H1 (cell line): ENCODE results near the gene C16orf89. TPM values are rescaled to one million over a fixed set of nuclear protein-coding genes. Genes with fewer than 3 reads are reported as not detected.

Experiments
- CTCF ChIA-PET: fragments of 300-600 bp; sonication (Branson Sonifier 250); formaldehyde crosslinking; loops from one replicate; lab custom pipeline; 2021; ENCODE audit not compliant: partially characterized antibody; lab: Charles Lee
- POLR2A ChIA-PET: fragments of 300-600 bp; sonication (Branson Sonifier 250); formaldehyde crosslinking; loops from one replicate; lab custom pipeline; 2021; ENCODE audit warnings: inconsistent platforms; ENCODE audit not compliant: partially characterized antibody; lab: Charles Lee
- DNase-seq, 2 experiments: peaks; one replicate each; pipeline versions ENCODE4 v3.0.0 to v3.0.0-alpha.2; 2010 to 2022; ENCODE audit warnings: low spot score in 2 of 2, low read depth in 1 of 2, mixed read lengths in 1 of 2
- FAIRE-seq: peaks from 2 replicates; lab custom pipeline; 2011; peaks lifted over from hg19 to GRCh38; lab: Jason Lieb, UNC
- H2AFZ ChIP-seq: 2 replicates; pipeline ENCODE4 v1.8.1; 2012; ENCODE audit warnings: low read length, inconsistent platforms
- H2AK5ac ChIP-seq: 2 replicates; pipeline ENCODE4 v1.6.1; 2013; ENCODE audit warnings: low read depth, low read length
- H2BK120ac ChIP-seq: replicated peaks from 2 replicates; pipeline ENCODE3; 2013; ENCODE audit warnings: low read depth, low read length, inconsistent platforms
- H2BK12ac ChIP-seq: 2 replicates; pipeline ENCODE4 v1.6.1; 2013; ENCODE audit warnings: low read depth, low read length
- H2BK15ac ChIP-seq: 2 replicates; pipeline ENCODE4 v1.6.1; 2013; ENCODE audit warnings: low read length
- H2BK20ac ChIP-seq: 2 replicates; pipeline ENCODE4 v1.6.1; 2013; ENCODE audit warnings: low read length
- H2BK5ac ChIP-seq: 2 replicates; pipeline ENCODE4 v1.6.1; 2013; ENCODE audit warnings: low read depth, low read length
- H3K14ac ChIP-seq: 2 replicates; pipeline ENCODE4 v1.6.1; 2013; ENCODE audit warnings: inconsistent platforms; ENCODE audit not compliant: insufficient read length
- H3K18ac ChIP-seq: 2 replicates; pipeline ENCODE4 v1.6.1; 2013; ENCODE audit warnings: low read length; ENCODE audit errors: extremely low read depth
- H3K23ac ChIP-seq: 2 replicates; pipeline ENCODE4 v1.6.1; 2013; ENCODE audit warnings: inconsistent platforms; ENCODE audit not compliant: insufficient read length
- H3K23me2 ChIP-seq: 2 replicates; pipeline ENCODE4 v1.6.1; 2013; ENCODE audit warnings: low read depth, low read length
- H3K27ac ChIP-seq: 2 replicates; pipeline ENCODE4 v1.6.1; 2011; ENCODE audit warnings: low read depth, low read length, inconsistent platforms
- H3K27me3 ChIP-seq, 4 experiments: replicated peaks in 1 of 4; 1 replicate in 1 of 4; 2 replicates in 3 of 4; pipeline versions ENCODE4 v1.6.1 to v1.8.1; 2011 to 2013; ENCODE audit warnings: low read length in 3 of 4, mild to moderate bottlenecking in 3 of 4, inconsistent platforms in 2 of 4, mixed read lengths in 2 of 4, moderate library complexity in 1 of 4; ENCODE audit not compliant: control insufficient read depth in 3 of 4, insufficient read depth in 3 of 4; ENCODE audit errors: extremely low read depth in 1 of 4
- H3K36me3 ChIP-seq, 4 experiments: 2 replicates each; pipeline versions ENCODE4 v1.6.1 to v1.8.1; 2011 to 2013; ENCODE audit warnings: mild to moderate bottlenecking in 4 of 4, low read length in 3 of 4, moderate library complexity in 2 of 4, control low read depth in 1 of 4, inconsistent platforms in 1 of 4; ENCODE audit not compliant: insufficient read depth in 4 of 4, control insufficient read depth in 2 of 4
- H3K4ac ChIP-seq: replicated peaks from 2 replicates; pipeline ENCODE3; 2013; ENCODE audit warnings: low read length, low read depth, mixed read lengths, inconsistent platforms; ENCODE audit not compliant: insufficient read length
- H3K4me1 ChIP-seq, 4 experiments: replicated peaks in 1 of 4; 1 replicate in 1 of 4; 2 replicates in 3 of 4; pipeline versions ENCODE4 v1.6.1 to v1.8.1; 2011 to 2013; ENCODE audit warnings: low read length in 3 of 4, inconsistent platforms in 2 of 4, mixed read lengths in 1 of 4; ENCODE audit not compliant: insufficient read depth in 4 of 4, control insufficient read depth in 3 of 4
- H3K4me2 ChIP-seq, 2 experiments: 2 replicates each; pipeline versions ENCODE4 v1.6.1 to v1.8.1; 2011 to 2013; ENCODE audit warnings: low read depth in 2 of 2, low read length in 2 of 2, control low read depth in 1 of 2, inconsistent platforms in 1 of 2, mild to moderate bottlenecking in 1 of 2; ENCODE audit not compliant: insufficient read depth in 1 of 2
- H3K4me3 ChIP-seq, 4 experiments: fragments of 200-600, 300-600 bp in 1 of 4; sonication (generic), shearing (Covaris generic), sonication (Bioruptor Twin) in 1 of 4; 2 replicates each; pipeline versions ENCODE4 v1.5.1 to v1.8.1; 2011 to 2016; ENCODE audit warnings: low read length in 4 of 4, low read depth in 3 of 4, control low read depth in 2 of 4, inconsistent platforms in 2 of 4, mild to moderate bottlenecking in 2 of 4, mixed read lengths in 1 of 4, moderate library complexity in 1 of 4; ENCODE audit not compliant: insufficient read depth in 2 of 4; ENCODE audit errors: extremely low read depth in 1 of 4
- H3K56ac ChIP-seq: replicated peaks from 2 replicates; pipeline ENCODE3; 2013; ENCODE audit warnings: low read depth, mild to moderate bottlenecking, mixed read lengths, low read length, inconsistent platforms; ENCODE audit not compliant: insufficient read length
- H3K79me1 ChIP-seq: 2 replicates; pipeline ENCODE4 v1.6.1; 2013; ENCODE audit warnings: low read depth, low read length, control low read depth
- H3K79me2 ChIP-seq, 2 experiments: 2 replicates each; pipeline versions ENCODE4 v1.6.1 to v1.8.1; 2012 to 2013; ENCODE audit warnings: low read length in 2 of 2, mild to moderate bottlenecking in 2 of 2, inconsistent platforms in 1 of 2; ENCODE audit not compliant: insufficient read depth in 2 of 2, control insufficient read depth in 1 of 2
- H3K9ac ChIP-seq, 4 experiments: replicated peaks in 1 of 4; 1 replicate in 1 of 4; 2 replicates in 3 of 4; pipeline versions ENCODE4 v1.6.1 to v1.8.1; 2011 to 2013; ENCODE audit warnings: low read depth in 3 of 4, low read length in 3 of 4, control low read depth in 2 of 4, mild to moderate bottlenecking in 2 of 4, moderate library complexity in 2 of 4, inconsistent platforms in 1 of 4; ENCODE audit errors: extremely low read depth in 1 of 4
- H3K9me3 ChIP-seq, 2 experiments: 2 replicates each; pipeline versions ENCODE4 v1.6.1 to v1.8.1; 2012 to 2013; ENCODE audit warnings: mild to moderate bottlenecking in 2 of 2, moderate library complexity in 2 of 2, control low read depth in 1 of 2, inconsistent platforms in 1 of 2, low read depth in 1 of 2, low read length in 1 of 2, mixed read lengths in 1 of 2; ENCODE audit not compliant: insufficient read depth in 2 of 2
- H4K20me1 ChIP-seq, 2 experiments: replicated peaks in 1 of 2; 2 replicates each; pipeline versions ENCODE3 to v1.8.1; 2011 to 2013; ENCODE audit warnings: inconsistent platforms in 2 of 2, low read length in 2 of 2, mild to moderate bottlenecking in 1 of 2; ENCODE audit not compliant: insufficient read depth in 2 of 2, control insufficient read depth in 1 of 2
- H4K5ac ChIP-seq: 2 replicates; pipeline ENCODE4 v1.6.1; 2013; ENCODE audit warnings: low read length, low read depth, mixed read lengths, inconsistent platforms; ENCODE audit not compliant: insufficient read length
- H4K8ac ChIP-seq: 2 replicates; pipeline ENCODE4 v1.8.0; 2013; ENCODE audit warnings: mild to moderate bottlenecking, moderate library complexity, low read length, inconsistent platforms; ENCODE audit not compliant: insufficient read depth; ENCODE audit errors: extremely low read depth
- H4K91ac ChIP-seq: replicated peaks from 2 replicates; pipeline ENCODE3; 2013; ENCODE audit warnings: low read length, mixed read lengths, inconsistent platforms; ENCODE audit not compliant: insufficient read length
- BCL11A ChIP-seq, 2 experiments: IDR thresholded peaks; one replicate each; pipeline ENCODE4 v1.6.1; 2011; ENCODE audit warnings: low read depth in 2 of 2, low read length in 2 of 2, mild to moderate bottlenecking in 2 of 2
- CEBPB ChIP-seq: IDR thresholded peaks from 2 replicates; pipeline ENCODE4 v1.6.1; 2012; ENCODE audit warnings: low read depth, low read length
- CTBP2 ChIP-seq: IDR thresholded peaks from 2 replicates; pipeline ENCODE4 v1.7.0; 2011; ENCODE audit warnings: borderline replicate concordance, mild to moderate bottlenecking, moderate library complexity, mixed read lengths, low read length; ENCODE audit not compliant: insufficient read depth, insufficient read length
- EP300 ChIP-seq, 2 experiments: IDR thresholded peaks; 1 replicate in 1 of 2; 2 replicates in 1 of 2; pipeline ENCODE4 v1.6.1; 2011 to 2012; ENCODE audit warnings: low read depth in 2 of 2, low read length in 2 of 2, mild to moderate bottlenecking in 2 of 2, borderline replicate concordance in 1 of 2, inconsistent platforms in 1 of 2, moderate library complexity in 1 of 2
- FOSL1 ChIP-seq: IDR thresholded peaks from 2 replicates; pipeline ENCODE4 v1.6.1; 2011; ENCODE audit warnings: mild to moderate bottlenecking, low read depth, low read length, moderate library complexity; ENCODE audit not compliant: insufficient read depth
- GTF2F1 ChIP-seq: IDR thresholded peaks from 2 replicates; pipeline ENCODE4 v1.6.1; 2012; ENCODE audit warnings: low read depth, low read length, improper control_type of control experiment, borderline replicate concordance
- JUN ChIP-seq: IDR thresholded peaks from 2 replicates; pipeline ENCODE4 v1.6.1; 2011; ENCODE audit warnings: low read depth, mild to moderate bottlenecking, improper control_type of control experiment, low read length
- NANOG ChIP-seq: IDR thresholded peaks from 2 replicates; pipeline ENCODE4 v1.6.1; 2011; ENCODE audit warnings: low read length, low read depth, mild to moderate bottlenecking, inconsistent platforms; ENCODE audit not compliant: insufficient read depth, poor library complexity, severe bottlenecking
- POLR2AphosphoS5 ChIP-seq: IDR thresholded peaks from 2 replicates; pipeline ENCODE4 v1.6.1; 2011; ENCODE audit warnings: low read depth, low read length
- SAP30 ChIP-seq: fragments of 300-600 bp; sonication (generic); IDR thresholded peaks from 2 replicates; pipeline ENCODE4 v1.7.1; 2012; ENCODE audit warnings: low read length, moderate library complexity, mild to moderate bottlenecking, inconsistent platforms; ENCODE audit not compliant: insufficient read depth, insufficient replicate concordance
- SIX5 ChIP-seq: IDR thresholded peaks from 2 replicates; pipeline ENCODE4 v1.6.1; 2011; ENCODE audit warnings: mild to moderate bottlenecking, low read depth, low read length
- TAF1 ChIP-seq: IDR thresholded peaks from 2 replicates; pipeline ENCODE4 v1.6.1; 2011; ENCODE audit warnings: mild to moderate bottlenecking, low read depth, low read length
- YY1 ChIP-seq: IDR thresholded peaks from 2 replicates; pipeline ENCODE4 v1.6.1; 2011; ENCODE audit warnings: low read depth, mild to moderate bottlenecking, low read length
- WGBS, 2 experiments: shearing (Covaris generic) in 1 of 2; methylation state at CpG; one replicate each; pipeline versions ENCODE4 v1.1.6 to v1.1.7; 2013 to 2015; ENCODE audit warnings: low lambda C conversion rate in 2 of 2, mixed read lengths in 2 of 2, inconsistent platforms in 1 of 2, low coverage in 1 of 2, missing lambda C conversion rate in 1 of 2; ENCODE audit not compliant: insufficient replicate concordance in 2 of 2, insufficient coverage in 1 of 2, insufficient read length in 1 of 2; ENCODE audit errors: extremely low coverage in 1 of 2, missing lambda C conversion rate in 1 of 2; 5-methylcytosine and 5-hydroxymethylcytosine counted together
- polyA plus RNA-seq, 7 experiments: library from polyadenylated mRNA; depleted of rRNA in 3 of 7; stranded (reverse) in 5 of 7; unstranded in 2 of 7; fragments of >200 nt in 5 of 7; fragments of 200-250 nt in 2 of 7; gene quantifications; 1 replicate in 5 of 7; 2 replicates in 1 of 7; 4 replicates in 1 of 7; pipeline versions ENCODE4 v1.2.1 to v1.2.3, GENCODE V29; 2011 to 2013; ENCODE audit warnings: missing spikeins in 2 of 7, mixed read lengths in 2 of 7
- total RNA-seq: library from RNA; stranded (reverse); fragmentation: NEBNext Ultra II Directional; extraction: Animal tissue kit (Norgen Biotek cat#: 25700); gene quantifications from 2 replicates; pipeline ENCODE4 v1.2.1, GENCODE V29; 2021
- TF ChIP-seq, protein P1 (sequence below): IDR thresholded peaks from 2 replicates; pipeline ENCODE4 v1.6.1; 2012; ENCODE audit warnings: inconsistent platforms

The C16orf89 gene
- total and polyA plus RNA-seq, 2 of the 8 experiments (the other 6 are each of a cell fraction or from before 2014, with no cell fraction given): 6.7 to 9.9 TPM

DNA sequence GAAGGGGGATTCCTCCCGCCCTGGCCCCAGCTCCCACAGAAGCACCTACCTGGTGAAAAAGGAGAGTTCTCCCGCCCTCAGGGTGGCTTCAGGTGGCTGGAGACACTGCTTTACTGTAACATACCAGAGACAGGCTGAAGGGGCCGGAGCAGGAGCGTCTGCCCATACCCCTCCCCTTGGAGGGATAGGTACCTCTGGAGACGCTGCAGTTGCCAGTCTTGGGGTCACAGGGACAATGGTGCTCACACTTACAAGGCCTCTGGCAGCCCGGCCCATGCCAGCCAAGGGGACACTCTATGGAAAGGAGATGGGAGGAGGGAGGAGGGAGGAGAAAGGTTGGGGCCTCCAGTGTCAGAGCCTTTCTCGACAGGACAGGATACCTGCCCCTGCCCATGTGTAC, 38.7 kb downstream of the C16orf89 start:
- H3K79me1 ChIP-seq: no peaks in the 10 kb centered on the region
- H3K56ac ChIP-seq: no peak overlapping the region
- H3K9ac ChIP-seq: no peak overlapping the region
- H3K14ac ChIP-seq: no peak overlapping the region
- no peak overlapping the region for H3K4me3 ChIP-seq
- H2BK20ac ChIP-seq: no peak overlapping the region
- no peak overlapping the region for H3K4me2 ChIP-seq
- H3K4me1 ChIP-seq: peaks cover 0 to 4% (median 1%) of the 10 kb centered on the region in 4 experiments; a peak in 3 of 7 replicates
- no peak overlapping the region for H2AFZ ChIP-seq
- DNase-seq (no peak), FAIRE-seq (no peak)
- no peak overlapping the region for H3K23ac ChIP-seq
- POLR2A ChIA-PET: interaction anchor here (0.7 to 2.2 kb wide), 3 partner anchors 17 to 549 kb away, joined by 4 to 8 read pairs (median 4); partner anchors contain the start of gene SEC14L5
- H3K4ac ChIP-seq: no peak overlapping the region
- H2BK120ac ChIP-seq: no peak overlapping the region
- no peaks in the 10 kb centered on the region for H3K79me2 ChIP-seq
- H3K9me3 ChIP-seq: no peaks in the 10 kb centered on the region
- H3K27ac ChIP-seq: no peak overlapping the region
- WGBS, 2 experiments: 87% methylated on average over 7 of the region's 7 CpGs; no CpG with 5 or more reads in 1 of the 2 experiments
- no peak overlapping the region for H2BK5ac ChIP-seq
- no peak overlapping the region for H2BK15ac ChIP-seq
- H2AK5ac ChIP-seq: no peak overlapping the region
- H4K8ac ChIP-seq: no peak overlapping the region
- H4K20me1 ChIP-seq: no peaks in the 10 kb centered on the region
- no peaks in the 10 kb centered on the region for H3K36me3 ChIP-seq
- no peaks in the 10 kb centered on the region for H3K23me2 ChIP-seq
- H3K18ac ChIP-seq: no peak overlapping the region
- CTCF ChIA-PET: interaction anchor here (0.7 to 3.3 kb wide), 10 partner anchors 12 to 160 kb away, joined by 3 to 27 read pairs (median 3); no protein-coding TSS in a partner anchor
- H2BK12ac ChIP-seq: no peak overlapping the region
- no peak overlapping the region for H4K5ac ChIP-seq
- H4K91ac ChIP-seq: no peak overlapping the region
- H3K27me3 ChIP-seq: no peaks in the 10 kb centered on the region
- TF ChIP-seq POLR2AphosphoS5 (no peak), JUN (no peak), TAF1 (no peak), FOSL1 (no peak), GTF2F1 (no peak), CEBPB (no peak), CTBP2 (no peak), YY1 (no peak), SAP30 (no peak), EP300 (IDR thresholded peaks at IDR 0.05; ENCODE audit: borderline replicate concordance in 1 of 2, low read depth in 2 of 2, low read length in 2 of 2) (no peak), SIX5 (no peak), BCL11A (IDR thresholded peaks at IDR 0.05; ENCODE audit: low read depth in 2 of 2, low read length in 2 of 2) (no peak), NANOG (no peak)
- TF ChIP-seq, protein P1, sequence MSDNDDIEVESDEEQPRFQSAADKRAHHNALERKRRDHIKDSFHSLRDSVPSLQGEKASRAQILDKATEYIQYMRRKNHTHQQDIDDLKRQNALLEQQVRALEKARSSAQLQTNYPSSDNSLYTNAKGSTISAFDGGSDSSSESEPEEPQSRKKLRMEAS: no peak
